DND-41 (cell line): ENCODE measurements around the gene TLR8.

Experiments
- ATAC-seq: fragments of 200-7000 bp; cut with Tn5 transposase; 3 replicates; pipeline ENCODE4 v1.9.1; 2021; ENCODE audit warnings: low read depth; ENCODE audit not compliant: insufficient read depth
- DNase-seq: peaks from one replicate; pipeline ENCODE4 v3.0.0-alpha.2; 2020
- H2AFZ ChIP-seq: 2 replicates; pipeline ENCODE4 v1.6.0; 2012; ENCODE audit warnings: low read depth, low read length
- H3K27ac ChIP-seq: 2 replicates; pipeline ENCODE4 v1.5.1; 2012; ENCODE audit warnings: low read length, inconsistent platforms
- H3K27me3 ChIP-seq: fragments of 200-600 bp; sonication (generic); 2 replicates; pipeline ENCODE4 v1.6.0; 2012; ENCODE audit warnings: low read length, mild to moderate bottlenecking, inconsistent platforms; ENCODE audit not compliant: insufficient read depth, poor library complexity
- H3K36me3 ChIP-seq: 2 replicates; pipeline ENCODE4 v1.5.1; 2012; ENCODE audit warnings: low read length, inconsistent platforms; ENCODE audit not compliant: insufficient read depth
- H3K4me1 ChIP-seq: 2 replicates; pipeline ENCODE4 v1.5.1; 2012; ENCODE audit warnings: mild to moderate bottlenecking, low read length; ENCODE audit not compliant: insufficient read depth
- H3K4me2 ChIP-seq: 2 replicates; pipeline ENCODE4 v1.6.0; 2012; ENCODE audit warnings: mild to moderate bottlenecking, moderate library complexity, low read length, inconsistent platforms; ENCODE audit not compliant: insufficient read depth
- H3K4me3 ChIP-seq, 2 experiments: fragments of 200-600 bp in 1 of 2; shearing (Covaris generic) in 1 of 2; 2 replicates each; pipeline ENCODE4 v1.5.1; 2012 to 2016; ENCODE audit warnings: inconsistent platforms in 2 of 2, low read length in 2 of 2, mild to moderate bottlenecking in 2 of 2, low read depth in 1 of 2, moderate library complexity in 1 of 2
- H3K79me2 ChIP-seq: 2 replicates; pipeline ENCODE4 v1.6.0; 2012; ENCODE audit warnings: low read length, inconsistent platforms; ENCODE audit not compliant: insufficient read depth
- H3K9ac ChIP-seq: 2 replicates; pipeline ENCODE4 v1.6.0; 2012; ENCODE audit warnings: low read depth, mild to moderate bottlenecking, inconsistent platforms, low read length, moderate library complexity
- H3K9me3 ChIP-seq: 2 replicates; pipeline ENCODE4 v1.5.1; 2012; ENCODE audit warnings: low read length, moderate library complexity, mild to moderate bottlenecking, inconsistent platforms; ENCODE audit not compliant: insufficient read depth, severe bottlenecking
- H4K20me1 ChIP-seq: 2 replicates; pipeline ENCODE4 v1.6.0; 2012; ENCODE audit warnings: low read length; ENCODE audit not compliant: insufficient read depth
- CTCF ChIP-seq: IDR thresholded peaks from 2 replicates; pipeline ENCODE4 v1.5.1; 2012; ENCODE audit warnings: borderline replicate concordance, low read length, moderate library complexity, mild to moderate bottlenecking; ENCODE audit not compliant: poor library complexity, severe bottlenecking; ENCODE audit errors: extremely low read depth
- EZH2 ChIP-seq: IDR thresholded peaks from 3 replicates; pipeline ENCODE4 v1.6.1; 2012; ENCODE audit warnings: borderline replicate concordance, low read depth, mild to moderate bottlenecking, moderate library complexity, low read length, inconsistent platforms; ENCODE audit not compliant: severe bottlenecking

Gene TLR8

DNA sequence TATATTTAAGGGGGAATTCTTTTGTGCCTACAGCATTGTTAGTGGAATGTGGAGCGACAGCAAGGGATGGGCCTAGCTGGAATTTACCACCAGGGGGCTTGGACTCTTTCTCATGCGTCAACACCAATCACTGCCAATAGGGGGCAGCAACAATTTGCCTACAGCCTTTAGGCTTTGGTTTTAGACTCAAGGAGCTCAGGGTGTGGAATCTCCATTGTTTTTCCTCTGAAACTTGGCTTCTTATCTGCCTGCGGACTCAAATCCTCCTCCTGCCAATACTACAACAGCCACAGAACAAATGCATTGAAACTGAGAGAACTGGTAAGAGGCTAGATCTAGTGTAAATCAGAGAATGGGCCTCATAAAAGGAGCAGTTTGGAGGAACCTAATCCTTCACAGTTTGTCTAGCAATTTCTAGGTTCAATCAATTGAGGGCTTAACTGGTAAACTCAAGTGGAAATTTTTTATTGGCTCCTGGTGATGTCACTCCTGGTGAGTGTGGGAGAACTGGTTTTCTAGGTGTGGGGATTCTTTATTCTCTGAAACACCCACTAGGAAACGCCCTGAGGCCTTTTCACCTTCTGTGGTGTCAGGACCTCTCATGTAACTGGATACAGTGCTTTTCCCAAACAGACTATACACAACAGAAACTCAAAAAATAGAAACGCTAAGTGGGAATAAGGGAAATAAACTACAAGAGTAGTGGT is 40.6 kb downstream of the TLR8 start:
- H3K4me1 ChIP-seq: peaks cover 56% of the 10 kb centered on the region
- no peaks in the 10 kb centered on the region for H3K36me3 ChIP-seq
- H3K27ac ChIP-seq: peak overlapping the region; percentile 80
- peak overlapping the region; percentile 52 for H3K9ac ChIP-seq
- H2AFZ ChIP-seq: peak overlapping the region; percentile 57
- TF ChIP-seq EZH2: no peak
- TF ChIP-seq CTCF: peak; percentile 97
- peaks cover 47% of the 10 kb centered on the region for H3K79me2 ChIP-seq
- H3K4me3 ChIP-seq: peak overlapping the region in 1 of 2 experiments; percentile 38; a peak in 2 of 4 replicates
- no peaks in the 10 kb centered on the region for H4K20me1 ChIP-seq
- peak; percentile 44 for ATAC-seq
- peak; percentile 84 for DNase-seq
- peak overlapping the region; percentile 51 for H3K4me2 ChIP-seq
- H3K9me3 ChIP-seq: no peaks in the 10 kb centered on the region
- no peaks in the 10 kb centered on the region for H3K27me3 ChIP-seq

- ATAC-seq: no peak
- peak overlapping the region; percentile 52 for H3K9ac ChIP-seq
Measured at GRCh38 chrX:12947545-12948235, 41.3 kb downstream of the TLR8 start.

DNA sequence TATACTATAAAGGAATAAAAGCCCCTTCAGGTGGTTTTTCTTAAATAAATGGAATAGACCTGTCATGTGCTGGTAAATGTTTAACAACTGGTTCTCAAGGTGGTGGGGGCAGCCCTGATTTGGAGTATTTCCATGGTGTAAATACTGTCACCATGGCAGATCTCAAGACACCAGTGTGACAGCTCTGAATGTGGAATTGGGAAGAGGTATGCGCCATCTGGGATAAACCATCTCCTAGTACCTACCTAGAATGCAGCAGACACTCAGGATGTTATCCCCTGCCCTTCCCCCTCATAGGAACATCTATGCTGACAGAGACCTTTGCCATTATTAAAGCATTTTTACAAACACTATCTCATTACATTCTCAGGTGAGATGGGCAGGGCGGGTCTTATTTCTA is 42.1 kb downstream of the TLR8 start:
- peaks cover 63% of the 10 kb centered on the region for H3K4me1 ChIP-seq
- H3K9ac ChIP-seq: no peak overlapping the region
- no peak overlapping the region for H3K4me2 ChIP-seq
- no peak overlapping the region for H3K4me3 ChIP-seq
- H3K79me2 ChIP-seq: peaks cover 53% of the 10 kb centered on the region
- H4K20me1 ChIP-seq: no peaks in the 10 kb centered on the region
- H3K9me3 ChIP-seq: no peaks in the 10 kb centered on the region
- H3K36me3 ChIP-seq: no peaks in the 10 kb centered on the region
- no peak overlapping the region for H2AFZ ChIP-seq
- DNase-seq (no peak), ATAC-seq (no peak)
- TF ChIP-seq EZH2 (no peak), CTCF (no peak)
- H3K27me3 ChIP-seq: no peaks in the 10 kb centered on the region
- H3K27ac ChIP-seq: peak overlapping the region; percentile 80

More at GRCh38 chrX:12947545-12948235, 41.3 kb downstream of the TLR8 start:
- Histone ChIP-seq H3K79me2 (peaks cover 47% of the 10 kb centered on the region), H3K36me3 (no peaks in the 10 kb centered on the region), H3K27me3 (no peaks in the 10 kb centered on the region), H3K4me3 (0 out of 4 replicates have a peak overlapping the region, but pooled peaks of 1 of the 2 experiments have one; percentile 38), H3K27ac (peak overlapping the region; percentile 80), H2AFZ (no peak overlapping the region), H4K20me1 (no peaks in the 10 kb centered on the region), H3K4me1 (peaks cover 57% of the 10 kb centered on the region), H3K4me2 (peak overlapping the region; percentile 51), H3K9me3 (no peaks in the 10 kb centered on the region)
- DNase-seq: no peak
- TF ChIP-seq CTCF: no peak
- no peak for TF ChIP-seq EZH2
